GM23338 (cell line): Measurements from ENCODE around the gene DHX40. TPM values are rescaled to one million over a fixed set of nuclear protein-coding genes. Genes with fewer than 3 reads are reported as not detected.

Source experiments
- ATAC-seq: fragments of 200-7000 bp; cut with Tn5 transposase; 3 replicates; pipeline ENCODE4 v1.9.1; 2020
- DNase-seq: peaks from one replicate; pipeline ENCODE4 v3.0.0-alpha.2; 2015; ENCODE audit warnings: low spot score
- H2AFZ ChIP-seq: fragments of 200-600 bp; sonication (generic); 2 replicates; pipeline ENCODE4 v1.8.0; 2016; ENCODE audit warnings: antibody characterized with exemption, mild to moderate bottlenecking, moderate library complexity
- H3F3A ChIP-seq: fragments of 200-600 bp; sonication (generic); replicated peaks from 2 replicates; pipeline ENCODE4 v1.8.0; 2017; ENCODE audit warnings: antibody characterized with exemption, mixed run types, low read depth
- H3K27ac ChIP-seq: fragments of 200-600 bp; sonication (generic); 2 replicates; pipeline ENCODE4 v1.6.1; 2016; ENCODE audit warnings: low read depth
- H3K27me3 ChIP-seq: fragments of 200-600 bp; sonication (generic); 2 replicates; pipeline ENCODE4 v1.8.0; 2016; ENCODE audit warnings: mild to moderate bottlenecking, mixed run types, moderate library complexity; ENCODE audit not compliant: insufficient read depth
- H3K36me3 ChIP-seq: fragments of 200-600 bp; sonication (generic); 2 replicates; pipeline ENCODE4 v1.8.0; 2016; ENCODE audit warnings: mild to moderate bottlenecking; ENCODE audit not compliant: insufficient read depth
- H3K4me1 ChIP-seq: fragments of 200-600 bp; sonication (generic); 2 replicates; pipeline ENCODE4 v1.8.0; 2016; ENCODE audit warnings: mild to moderate bottlenecking, moderate library complexity; ENCODE audit not compliant: insufficient read depth
- H3K4me2 ChIP-seq: fragments of 200-600 bp; sonication (generic); 2 replicates; pipeline ENCODE4 v1.7.1; 2017; ENCODE audit warnings: mixed run types
- H3K4me3 ChIP-seq: fragments of 200-600 bp; sonication (generic); 2 replicates; pipeline ENCODE4 v1.6.1; 2016; ENCODE audit warnings: mixed run types
- H3K79me2 ChIP-seq: fragments of 200-600 bp; sonication (generic); replicated peaks from 2 replicates; pipeline ENCODE4 v1.8.0; 2017; ENCODE audit warnings: mild to moderate bottlenecking; ENCODE audit not compliant: insufficient read depth
- H3K9me2 ChIP-seq: fragments of 200-600 bp; sonication (generic); 2 replicates; pipeline ENCODE4 v1.8.0; 2017; ENCODE audit not compliant: insufficient read depth
- H4K20me1 ChIP-seq: fragments of 200-600 bp; sonication (generic); replicated peaks from 2 replicates; pipeline ENCODE4 v1.8.0; 2017; ENCODE audit warnings: mild to moderate bottlenecking; ENCODE audit not compliant: insufficient read depth
- H3K27ac Mint-ChIP-seq: 2 replicates; pipeline ENCODE4 v1.8.0; 2020; ENCODE audit warnings: inconsistent platforms, mild to moderate bottlenecking, moderate library complexity, mixed read lengths
- H3K27me3 Mint-ChIP-seq: 3 replicates; pipeline ENCODE4 v1.8.0; 2022; ENCODE audit warnings: low read depth, mild to moderate bottlenecking, moderate library complexity, mixed read lengths, inconsistent platforms; ENCODE audit not compliant: insufficient read depth, poor library complexity
- H3K36me3 Mint-ChIP-seq: 3 replicates; pipeline ENCODE4 v1.8.0; 2021; ENCODE audit warnings: low read depth, mild to moderate bottlenecking, inconsistent platforms, moderate library complexity, mixed read lengths
- H3K4me1 Mint-ChIP-seq: 3 replicates; pipeline ENCODE4 v1.8.0; 2020; ENCODE audit warnings: mild to moderate bottlenecking, inconsistent platforms, mixed read lengths
- H3K4me3 Mint-ChIP-seq: 3 replicates; pipeline ENCODE4 v1.8.0; 2021; ENCODE audit warnings: moderate library complexity, mild to moderate bottlenecking, inconsistent platforms, mixed read lengths
- H3K9me3 Mint-ChIP-seq: 3 replicates; pipeline ENCODE4 v1.8.0; 2020; ENCODE audit warnings: moderate library complexity, mild to moderate bottlenecking, inconsistent platforms, mixed read lengths
- CREB1 ChIP-seq: fragments of 250-450 bp; sonication (Bioruptor Pico); IDR thresholded peaks from 2 replicates; pipeline ENCODE4 v1.5.0; 2020; ENCODE audit warnings: low read depth, mild to moderate bottlenecking, moderate library complexity
- EZH2 ChIP-seq: fragments of 200-600 bp; sonication (generic); IDR thresholded peaks from one replicate; pipeline ENCODE4 v1.8.0; 2017; ENCODE audit warnings: antibody characterized with exemption, mild to moderate bottlenecking, low read depth; ENCODE audit not compliant: unreplicated experiment
- EZH2phosphoT487 ChIP-seq: fragments of 200-600 bp; sonication (generic); IDR thresholded peaks from one replicate; pipeline ENCODE4 v1.8.1; 2018; ENCODE audit warnings: antibody characterized with exemption; ENCODE audit not compliant: unreplicated experiment
- JUNB ChIP-seq: IDR thresholded peaks from one replicate; pipeline ENCODE4 v1.6.1; 2016; ENCODE audit warnings: antibody characterized with exemption; ENCODE audit not compliant: unreplicated experiment
- NANOG ChIP-seq: IDR thresholded peaks from 2 replicates; pipeline ENCODE4 v1.6.1; 2016; ENCODE audit warnings: antibody characterized with exemption, borderline replicate concordance
- POLR2AphosphoS5 ChIP-seq: IDR thresholded peaks from 2 replicates; pipeline ENCODE4 v1.6.1; 2016; ENCODE audit warnings: antibody characterized with exemption, low read depth
- STAT1 ChIP-seq: IDR thresholded peaks from one replicate; pipeline ENCODE4 v1.6.1; 2016; ENCODE audit warnings: antibody characterized with exemption; ENCODE audit not compliant: unreplicated experiment
- ZNF114 ChIP-seq: fragments of 250-450 bp; sonication (Bioruptor Pico); IDR thresholded peaks from 2 replicates; pipeline ENCODE4 v1.5.0; 2020; ENCODE audit warnings: mild to moderate bottlenecking, moderate library complexity
- ZNF331 ChIP-seq: fragments of 250-450 bp; sonication (Bioruptor Pico); IDR thresholded peaks from 2 replicates; pipeline ENCODE4 v1.5.0; 2020; ENCODE audit warnings: low read depth, mild to moderate bottlenecking, moderate library complexity
- polyA plus RNA-seq: library from polyadenylated mRNA; unstranded; fragments of >200 nt; fragmentation: Nextera tagmentation; extraction: Ambion mirVana; gene quantifications from 2 replicates; pipeline ENCODE4 v1.2.1, GENCODE V29; 2016
- total RNA-seq: library from RNA; depleted of rRNA; stranded (reverse); fragments of >200 nt; shearing (Covaris generic); gene quantifications from 2 replicates; pipeline ENCODE4 v1.2.3, GENCODE V29; 2014
- TF ChIP-seq, protein P1 (sequence below): IDR thresholded peaks from one replicate; pipeline ENCODE4 v1.6.1; 2018; ENCODE audit warnings: antibody characterized with exemption; ENCODE audit not compliant: unreplicated experiment
- TF ChIP-seq, protein P2 (sequence below), 2 experiments: fragments of 200-600 bp in 1 of 2; sonication (generic) in 1 of 2; conservative IDR thresholded peaks; 2 replicates each; pipeline versions ENCODE4 v1.5.1 to v1.6.1; 2016 to 2017; ENCODE audit warnings: antibody characterized with exemption in 2 of 2, low read depth in 2 of 2, mild to moderate bottlenecking in 2 of 2, moderate library complexity in 1 of 2
- TF ChIP-seq, protein P3 (sequence below): IDR thresholded peaks from 2 replicates; pipeline ENCODE4 v1.6.1; 2016; ENCODE audit warnings: antibody characterized with exemption
- TF ChIP-seq, protein P4 (sequence below): fragments of 250-450 bp; sonication (Bioruptor Pico); IDR thresholded peaks from 2 replicates; pipeline ENCODE4 v1.5.0; 2020; ENCODE audit warnings: mild to moderate bottlenecking, moderate library complexity

Gene DHX40
- total and polyA plus RNA-seq, 2 experiments from 2014 or later: 14.5 to 38.2 TPM

DNA sequence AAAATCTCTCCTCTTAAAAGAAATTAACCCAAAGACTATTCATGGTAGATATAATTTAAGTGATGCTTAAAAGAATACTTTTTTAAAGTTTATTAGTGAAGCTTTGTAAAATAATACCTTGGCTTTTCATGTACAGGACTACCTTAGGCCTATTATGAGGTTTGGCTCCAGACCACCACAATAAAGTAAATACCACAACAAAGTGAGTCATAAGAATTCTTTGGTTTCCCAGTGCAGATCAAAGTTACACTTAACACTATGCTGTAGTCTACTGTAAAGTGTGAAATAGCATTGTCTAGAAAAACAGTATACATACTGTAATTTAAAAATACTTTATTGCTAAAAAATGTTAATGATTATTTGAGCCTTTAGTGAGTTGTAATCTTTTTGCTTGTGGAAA is 85.9 kb downstream of the DHX40 start:
- ATAC-seq (no peak), DNase-seq (no peak)
- peaks cover 53% of the 10 kb centered on the region; the same call in 1 of the 2 replicates for H3K36me3 ChIP-seq
- H4K20me1 ChIP-seq: peaks cover 7% of the 10 kb centered on the region; the same call in 1 of the 2 replicates
- H3K79me2 ChIP-seq: peaks cover 35% of the 10 kb centered on the region
- no peaks in the 10 kb centered on the region for H3K9me2 ChIP-seq
- no peak overlapping the region for H2AFZ ChIP-seq
- peaks cover 87% of the 10 kb centered on the region for H3K36me3 Mint-ChIP-seq
- H3K4me1 Mint-ChIP-seq: no peaks in the 10 kb centered on the region
- TF ChIP-seq EZH2 (no peak), POLR2AphosphoS5 (no peak), NANOG (no peak), JUNB (no peak), EZH2phosphoT487 (no peak), STAT1 (no peak), CREB1 (CRISPR knock-in tag) (no peak), ZNF331 (CRISPR knock-in tag) (no peak), ZNF114 (CRISPR knock-in tag) (no peak)
- TF ChIP-seq, protein P1, sequence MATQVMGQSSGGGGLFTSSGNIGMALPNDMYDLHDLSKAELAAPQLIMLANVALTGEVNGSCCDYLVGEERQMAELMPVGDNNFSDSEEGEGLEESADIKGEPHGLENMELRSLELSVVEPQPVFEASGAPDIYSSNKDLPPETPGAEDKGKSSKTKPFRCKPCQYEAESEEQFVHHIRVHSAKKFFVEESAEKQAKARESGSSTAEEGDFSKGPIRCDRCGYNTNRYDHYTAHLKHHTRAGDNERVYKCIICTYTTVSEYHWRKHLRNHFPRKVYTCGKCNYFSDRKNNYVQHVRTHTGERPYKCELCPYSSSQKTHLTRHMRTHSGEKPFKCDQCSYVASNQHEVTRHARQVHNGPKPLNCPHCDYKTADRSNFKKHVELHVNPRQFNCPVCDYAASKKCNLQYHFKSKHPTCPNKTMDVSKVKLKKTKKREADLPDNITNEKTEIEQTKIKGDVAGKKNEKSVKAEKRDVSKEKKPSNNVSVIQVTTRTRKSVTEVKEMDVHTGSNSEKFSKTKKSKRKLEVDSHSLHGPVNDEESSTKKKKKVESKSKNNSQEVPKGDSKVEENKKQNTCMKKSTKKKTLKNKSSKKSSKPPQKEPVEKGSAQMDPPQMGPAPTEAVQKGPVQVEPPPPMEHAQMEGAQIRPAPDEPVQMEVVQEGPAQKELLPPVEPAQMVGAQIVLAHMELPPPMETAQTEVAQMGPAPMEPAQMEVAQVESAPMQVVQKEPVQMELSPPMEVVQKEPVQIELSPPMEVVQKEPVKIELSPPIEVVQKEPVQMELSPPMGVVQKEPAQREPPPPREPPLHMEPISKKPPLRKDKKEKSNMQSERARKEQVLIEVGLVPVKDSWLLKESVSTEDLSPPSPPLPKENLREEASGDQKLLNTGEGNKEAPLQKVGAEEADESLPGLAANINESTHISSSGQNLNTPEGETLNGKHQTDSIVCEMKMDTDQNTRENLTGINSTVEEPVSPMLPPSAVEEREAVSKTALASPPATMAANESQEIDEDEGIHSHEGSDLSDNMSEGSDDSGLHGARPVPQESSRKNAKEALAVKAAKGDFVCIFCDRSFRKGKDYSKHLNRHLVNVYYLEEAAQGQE: no peak
- TF ChIP-seq, protein P2, sequence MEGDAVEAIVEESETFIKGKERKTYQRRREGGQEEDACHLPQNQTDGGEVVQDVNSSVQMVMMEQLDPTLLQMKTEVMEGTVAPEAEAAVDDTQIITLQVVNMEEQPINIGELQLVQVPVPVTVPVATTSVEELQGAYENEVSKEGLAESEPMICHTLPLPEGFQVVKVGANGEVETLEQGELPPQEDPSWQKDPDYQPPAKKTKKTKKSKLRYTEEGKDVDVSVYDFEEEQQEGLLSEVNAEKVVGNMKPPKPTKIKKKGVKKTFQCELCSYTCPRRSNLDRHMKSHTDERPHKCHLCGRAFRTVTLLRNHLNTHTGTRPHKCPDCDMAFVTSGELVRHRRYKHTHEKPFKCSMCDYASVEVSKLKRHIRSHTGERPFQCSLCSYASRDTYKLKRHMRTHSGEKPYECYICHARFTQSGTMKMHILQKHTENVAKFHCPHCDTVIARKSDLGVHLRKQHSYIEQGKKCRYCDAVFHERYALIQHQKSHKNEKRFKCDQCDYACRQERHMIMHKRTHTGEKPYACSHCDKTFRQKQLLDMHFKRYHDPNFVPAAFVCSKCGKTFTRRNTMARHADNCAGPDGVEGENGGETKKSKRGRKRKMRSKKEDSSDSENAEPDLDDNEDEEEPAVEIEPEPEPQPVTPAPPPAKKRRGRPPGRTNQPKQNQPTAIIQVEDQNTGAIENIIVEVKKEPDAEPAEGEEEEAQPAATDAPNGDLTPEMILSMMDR (conservative IDR thresholded peaks at IDR 0.05; ENCODE audit: low read depth in 2 of 2): no peak
- TF ChIP-seq, protein P3, sequence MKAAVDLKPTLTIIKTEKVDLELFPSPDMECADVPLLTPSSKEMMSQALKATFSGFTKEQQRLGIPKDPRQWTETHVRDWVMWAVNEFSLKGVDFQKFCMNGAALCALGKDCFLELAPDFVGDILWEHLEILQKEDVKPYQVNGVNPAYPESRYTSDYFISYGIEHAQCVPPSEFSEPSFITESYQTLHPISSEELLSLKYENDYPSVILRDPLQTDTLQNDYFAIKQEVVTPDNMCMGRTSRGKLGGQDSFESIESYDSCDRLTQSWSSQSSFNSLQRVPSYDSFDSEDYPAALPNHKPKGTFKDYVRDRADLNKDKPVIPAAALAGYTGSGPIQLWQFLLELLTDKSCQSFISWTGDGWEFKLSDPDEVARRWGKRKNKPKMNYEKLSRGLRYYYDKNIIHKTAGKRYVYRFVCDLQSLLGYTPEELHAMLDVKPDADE: no peak
- TF ChIP-seq, protein P4, sequence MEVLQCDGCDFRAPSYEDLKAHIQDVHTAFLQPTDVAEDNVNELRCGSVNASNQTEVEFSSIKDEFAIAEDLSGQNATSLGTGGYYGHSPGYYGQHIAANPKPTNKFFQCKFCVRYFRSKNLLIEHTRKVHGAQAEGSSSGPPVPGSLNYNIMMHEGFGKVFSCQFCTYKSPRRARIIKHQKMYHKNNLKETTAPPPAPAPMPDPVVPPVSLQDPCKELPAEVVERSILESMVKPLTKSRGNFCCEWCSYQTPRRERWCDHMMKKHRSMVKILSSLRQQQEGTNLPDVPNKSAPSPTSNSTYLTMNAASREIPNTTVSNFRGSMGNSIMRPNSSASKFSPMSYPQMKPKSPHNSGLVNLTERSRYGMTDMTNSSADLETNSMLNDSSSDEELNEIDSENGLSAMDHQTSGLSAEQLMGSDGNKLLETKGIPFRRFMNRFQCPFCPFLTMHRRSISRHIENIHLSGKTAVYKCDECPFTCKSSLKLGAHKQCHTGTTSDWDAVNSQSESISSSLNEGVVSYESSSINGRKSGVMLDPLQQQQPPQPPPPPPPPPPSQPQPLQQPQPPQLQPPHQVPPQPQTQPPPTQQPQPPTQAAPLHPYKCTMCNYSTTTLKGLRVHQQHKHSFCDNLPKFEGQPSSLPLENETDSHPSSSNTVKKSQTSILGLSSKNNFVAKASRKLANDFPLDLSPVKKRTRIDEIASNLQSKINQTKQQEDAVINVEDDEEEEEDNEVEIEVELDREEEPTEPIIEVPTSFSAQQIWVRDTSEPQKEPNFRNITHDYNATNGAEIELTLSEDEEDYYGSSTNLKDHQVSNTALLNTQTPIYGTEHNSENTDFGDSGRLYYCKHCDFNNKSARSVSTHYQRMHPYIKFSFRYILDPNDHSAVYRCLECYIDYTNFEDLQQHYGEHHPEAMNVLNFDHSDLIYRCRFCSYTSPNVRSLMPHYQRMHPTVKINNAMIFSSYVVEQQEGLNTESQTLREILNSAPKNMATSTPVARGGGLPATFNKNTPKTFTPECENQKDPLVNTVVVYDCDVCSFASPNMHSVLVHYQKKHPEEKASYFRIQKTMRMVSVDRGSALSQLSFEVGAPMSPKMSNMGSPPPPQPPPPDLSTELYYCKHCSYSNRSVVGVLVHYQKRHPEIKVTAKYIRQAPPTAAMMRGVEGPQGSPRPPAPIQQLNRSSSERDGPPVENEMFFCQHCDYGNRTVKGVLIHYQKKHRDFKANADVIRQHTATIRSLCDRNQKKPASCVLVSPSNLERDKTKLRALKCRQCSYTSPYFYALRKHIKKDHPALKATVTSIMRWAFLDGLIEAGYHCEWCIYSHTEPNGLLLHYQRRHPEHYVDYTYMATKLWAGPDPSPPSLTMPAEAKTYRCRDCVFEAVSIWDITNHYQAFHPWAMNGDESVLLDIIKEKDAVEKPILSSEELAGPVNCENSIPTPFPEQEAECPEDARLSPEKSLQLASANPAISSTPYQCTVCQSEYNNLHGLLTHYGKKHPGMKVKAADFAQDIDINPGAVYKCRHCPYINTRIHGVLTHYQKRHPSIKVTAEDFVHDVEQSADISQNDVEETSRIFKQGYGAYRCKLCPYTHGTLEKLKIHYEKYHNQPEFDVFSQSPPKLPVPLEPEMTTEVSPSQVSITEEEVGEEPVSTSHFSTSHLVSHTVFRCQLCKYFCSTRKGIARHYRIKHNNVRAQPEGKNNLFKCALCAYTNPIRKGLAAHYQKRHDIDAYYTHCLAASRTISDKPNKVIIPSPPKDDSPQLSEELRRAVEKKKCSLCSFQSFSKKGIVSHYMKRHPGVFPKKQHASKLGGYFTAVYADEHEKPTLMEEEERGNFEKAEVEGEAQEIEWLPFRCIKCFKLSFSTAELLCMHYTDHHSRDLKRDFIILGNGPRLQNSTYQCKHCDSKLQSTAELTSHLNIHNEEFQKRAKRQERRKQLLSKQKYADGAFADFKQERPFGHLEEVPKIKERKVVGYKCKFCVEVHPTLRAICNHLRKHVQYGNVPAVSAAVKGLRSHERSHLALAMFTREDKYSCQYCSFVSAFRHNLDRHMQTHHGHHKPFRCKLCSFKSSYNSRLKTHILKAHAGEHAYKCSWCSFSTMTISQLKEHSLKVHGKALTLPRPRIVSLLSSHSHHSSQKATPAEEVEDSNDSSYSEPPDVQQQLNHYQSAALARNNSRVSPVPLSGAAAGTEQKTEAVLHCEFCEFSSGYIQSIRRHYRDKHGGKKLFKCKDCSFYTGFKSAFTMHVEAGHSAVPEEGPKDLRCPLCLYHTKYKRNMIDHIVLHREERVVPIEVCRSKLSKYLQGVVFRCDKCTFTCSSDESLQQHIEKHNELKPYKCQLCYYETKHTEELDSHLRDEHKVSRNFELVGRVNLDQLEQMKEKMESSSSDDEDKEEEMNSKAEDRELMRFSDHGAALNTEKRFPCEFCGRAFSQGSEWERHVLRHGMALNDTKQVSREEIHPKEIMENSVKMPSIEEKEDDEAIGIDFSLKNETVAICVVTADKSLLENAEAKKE: no peak
- H3K27ac Mint-ChIP-seq: no peak overlapping the region
- H3K4me3 Mint-ChIP-seq: no peak overlapping the region
- H3K27me3 ChIP-seq: no peaks in the 10 kb centered on the region
- no peak overlapping the region for H3K27ac ChIP-seq
- no peak overlapping the region for H3K4me2 ChIP-seq
- no peaks in the 10 kb centered on the region for H3K4me1 ChIP-seq
- no peaks in the 10 kb centered on the region for H3K27me3 Mint-ChIP-seq
- H3F3A ChIP-seq: no peaks in the 10 kb centered on the region
- no peak overlapping the region for H3K4me3 ChIP-seq
- H3K9me3 Mint-ChIP-seq: no peaks in the 10 kb centered on the region
